SK-N-SH treated with all-trans-retinoic acid at 6 μM for 48 hours (cell line): ENCODE measurements around the gene CDC14C.

Experiments used
- CREB5 ChIP-seq: fragments of 250-450 bp; sonication (Bioruptor Pico); IDR thresholded peaks from 2 replicates; pipeline ENCODE4 v1.5.1; 2020; ENCODE audit warnings: low read depth, mild to moderate bottlenecking, moderate library complexity
- ESRRG ChIP-seq: fragments of 250-450 bp; sonication (Bioruptor Pico); IDR thresholded peaks from 2 replicates; pipeline ENCODE4 v1.6.1; 2021; ENCODE audit warnings: mild to moderate bottlenecking
- PPARA ChIP-seq: fragments of 250-450 bp; sonication (Bioruptor Pico); IDR thresholded peaks from 2 replicates; pipeline ENCODE4 v1.5.0; 2020; ENCODE audit warnings: mild to moderate bottlenecking, borderline replicate concordance
- RARB ChIP-seq: fragments of 250-450 bp; sonication (Bioruptor Pico); IDR thresholded peaks from 2 replicates; pipeline ENCODE4 v1.8.0; 2021; ENCODE audit warnings: mild to moderate bottlenecking, moderate library complexity
- ZC3H10 ChIP-seq: fragments of 250-450 bp; sonication (Bioruptor Pico); IDR thresholded peaks from 2 replicates; pipeline ENCODE4 v1.5.1; 2021; ENCODE audit warnings: mild to moderate bottlenecking, moderate library complexity
- TF ChIP-seq, protein P1 (sequence below): fragments of 250-450 bp; sonication (Bioruptor Pico); IDR thresholded peaks from 2 replicates; pipeline ENCODE4 v1.8.0; 2020; ENCODE audit warnings: mild to moderate bottlenecking, moderate library complexity, borderline replicate concordance

GRCh38 chr7:48880851-48881250 lies 43.5 kb upstream of the CDC14C start:
- TF ChIP-seq ZC3H10 (CRISPR knock-in tag) (no peak), CREB5 (CRISPR knock-in tag) (no peak), ESRRG (CRISPR knock-in tag) (no peak), PPARA (CRISPR knock-in tag) (no peak), RARB (CRISPR knock-in tag) (no peak)
- TF ChIP-seq, protein P1, sequence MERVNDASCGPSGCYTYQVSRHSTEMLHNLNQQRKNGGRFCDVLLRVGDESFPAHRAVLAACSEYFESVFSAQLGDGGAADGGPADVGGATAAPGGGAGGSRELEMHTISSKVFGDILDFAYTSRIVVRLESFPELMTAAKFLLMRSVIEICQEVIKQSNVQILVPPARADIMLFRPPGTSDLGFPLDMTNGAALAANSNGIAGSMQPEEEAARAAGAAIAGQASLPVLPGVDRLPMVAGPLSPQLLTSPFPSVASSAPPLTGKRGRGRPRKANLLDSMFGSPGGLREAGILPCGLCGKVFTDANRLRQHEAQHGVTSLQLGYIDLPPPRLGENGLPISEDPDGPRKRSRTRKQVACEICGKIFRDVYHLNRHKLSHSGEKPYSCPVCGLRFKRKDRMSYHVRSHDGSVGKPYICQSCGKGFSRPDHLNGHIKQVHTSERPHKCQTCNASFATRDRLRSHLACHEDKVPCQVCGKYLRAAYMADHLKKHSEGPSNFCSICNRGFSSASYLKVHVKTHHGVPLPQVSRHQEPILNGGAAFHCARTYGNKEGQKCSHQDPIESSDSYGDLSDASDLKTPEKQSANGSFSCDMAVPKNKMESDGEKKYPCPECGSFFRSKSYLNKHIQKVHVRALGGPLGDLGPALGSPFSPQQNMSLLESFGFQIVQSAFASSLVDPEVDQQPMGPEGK (CRISPR knock-in tag), result no peak
